NCI-H1105 (cell line): ENCODE measurements around the gene PSD.
A peak's percentile ranks its signal among the peaks of the same experiment; 100 is the strongest.
"Not testable (repeated sequence)": the region's sequence is repeated elsewhere in the genome, so short reads cannot be mapped to it uniquely, and the experiment has no call there.

Experiments
- DNase-seq: peaks from one replicate; lab custom pipeline; 2025; lab: John Stamatoyannopoulos, UW

The PSD gene

DNA sequence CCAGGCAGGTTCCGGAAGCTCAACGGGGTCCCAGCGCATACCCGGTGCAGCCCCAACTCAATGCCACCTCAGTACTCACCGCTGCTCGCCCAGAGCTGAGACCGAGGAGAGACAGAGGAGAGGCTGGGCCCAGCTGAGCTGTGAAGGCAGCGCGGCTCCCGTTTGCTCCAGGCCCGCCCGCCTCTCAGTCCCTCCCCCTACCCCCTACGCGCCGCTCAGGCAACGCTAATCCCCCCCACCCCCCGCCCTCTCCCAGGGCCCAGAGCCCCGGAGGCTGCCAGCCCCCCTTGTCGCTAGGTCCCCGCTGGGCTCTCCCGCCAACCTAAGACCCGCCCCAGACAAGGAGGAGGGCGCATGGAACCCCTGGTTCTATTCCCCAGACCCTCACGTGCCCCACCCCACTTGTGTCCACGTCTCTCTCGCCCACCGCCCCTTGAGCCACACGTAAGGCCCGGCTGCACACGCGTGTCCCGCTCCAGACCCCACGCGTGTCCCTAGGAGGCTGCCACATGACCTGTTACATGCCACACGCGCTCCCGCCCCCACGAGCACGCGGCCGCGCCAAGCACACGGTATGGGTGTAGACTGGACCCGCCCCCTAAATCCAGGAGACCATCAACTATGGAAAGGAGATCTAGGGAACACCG is at the start of gene PSD:
Gene PSD, minus strand, starts transcription at position 164 of the 647 bp plus-strand sequence. CDS start 1,747 bp downstream, outside the sequence.
- DNase-seq, result peak; percentile 50

DNA sequence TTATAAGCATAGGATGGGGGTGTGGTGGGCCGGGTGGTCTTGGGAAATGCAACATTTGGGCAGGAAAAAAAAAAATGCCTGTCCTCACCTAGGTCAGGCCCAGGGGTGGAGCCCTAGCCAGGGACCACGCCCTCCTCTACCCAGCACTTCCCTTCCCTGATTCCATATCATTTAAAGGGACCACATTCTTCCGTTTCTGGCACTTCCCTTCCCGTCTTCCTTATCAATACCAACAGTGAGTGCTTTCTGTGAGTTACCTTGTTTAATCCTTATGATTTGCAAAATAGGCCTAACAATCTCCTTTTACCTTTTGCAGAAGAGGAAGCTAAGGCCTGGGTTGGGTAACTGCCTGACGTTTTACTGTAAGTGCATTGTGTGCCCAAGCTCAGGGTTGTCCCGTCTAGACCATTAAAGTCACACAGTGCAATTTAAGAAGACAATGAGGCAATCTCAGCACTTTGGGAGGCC is 49.4 kb upstream of the PSD start:
- no peak for DNase-seq

DNA sequence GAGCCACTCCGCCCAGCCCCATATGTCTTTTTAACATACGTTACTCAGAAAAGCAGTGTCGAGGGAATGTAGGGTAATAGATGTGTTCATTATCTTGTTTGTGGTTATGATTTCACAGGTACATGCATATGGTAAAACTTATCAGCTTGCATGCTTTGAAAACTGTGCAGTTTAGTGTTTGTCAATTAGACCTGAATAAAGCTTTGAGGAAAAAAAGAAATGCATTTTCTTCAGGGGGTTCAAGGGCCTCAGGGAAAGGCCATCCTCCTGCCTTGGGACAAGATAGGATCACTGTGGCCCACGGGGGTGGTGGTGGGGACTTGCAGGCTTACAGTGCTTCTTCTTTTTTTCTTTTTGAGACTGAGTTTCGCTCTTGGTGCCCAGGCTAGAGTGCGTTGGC is 48.7 kb upstream of the PSD start:
- no peak for DNase-seq

DNA sequence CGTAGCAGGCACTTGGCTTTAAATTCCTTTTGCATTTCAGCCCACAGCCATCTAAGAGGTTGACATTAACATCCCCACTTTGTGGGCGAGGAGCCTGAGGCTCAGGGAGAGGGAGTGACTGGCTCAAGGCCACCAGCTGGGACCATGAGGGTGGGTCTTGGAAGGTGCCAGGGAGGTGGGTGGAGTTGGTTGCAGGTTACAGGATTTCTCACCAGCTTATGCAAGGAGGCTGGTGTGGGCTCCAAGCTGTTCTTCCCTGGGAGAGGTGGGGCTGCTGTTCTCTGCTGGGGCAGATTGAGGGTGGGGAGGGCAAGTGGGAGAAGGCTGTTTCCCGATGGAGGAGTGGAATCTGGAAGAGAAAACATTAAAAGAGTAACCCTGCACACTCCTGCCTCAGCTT is 46.9 kb upstream of the PSD start:
- DNase-seq, result no peak

DNA sequence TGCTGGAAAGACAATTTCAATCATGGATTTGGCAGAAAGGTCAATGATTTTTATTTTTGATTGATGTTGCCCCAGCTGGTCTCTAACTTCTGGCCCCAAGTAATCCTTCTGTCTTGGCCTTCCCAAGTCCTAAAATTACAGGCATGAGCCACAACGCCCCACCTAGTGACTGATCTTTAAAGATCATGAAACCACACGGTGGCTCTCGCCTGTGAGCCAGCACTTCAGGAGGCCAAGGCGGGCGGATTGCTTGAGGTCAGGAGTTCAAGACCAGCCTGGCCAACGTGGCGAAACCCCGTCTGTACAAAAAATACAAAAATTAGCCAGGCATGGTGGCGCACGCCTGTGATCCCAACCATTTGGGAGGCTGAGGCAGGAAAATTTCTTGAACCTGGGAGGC is 45.4 kb upstream of the PSD start:
- no peak for DNase-seq

DNA sequence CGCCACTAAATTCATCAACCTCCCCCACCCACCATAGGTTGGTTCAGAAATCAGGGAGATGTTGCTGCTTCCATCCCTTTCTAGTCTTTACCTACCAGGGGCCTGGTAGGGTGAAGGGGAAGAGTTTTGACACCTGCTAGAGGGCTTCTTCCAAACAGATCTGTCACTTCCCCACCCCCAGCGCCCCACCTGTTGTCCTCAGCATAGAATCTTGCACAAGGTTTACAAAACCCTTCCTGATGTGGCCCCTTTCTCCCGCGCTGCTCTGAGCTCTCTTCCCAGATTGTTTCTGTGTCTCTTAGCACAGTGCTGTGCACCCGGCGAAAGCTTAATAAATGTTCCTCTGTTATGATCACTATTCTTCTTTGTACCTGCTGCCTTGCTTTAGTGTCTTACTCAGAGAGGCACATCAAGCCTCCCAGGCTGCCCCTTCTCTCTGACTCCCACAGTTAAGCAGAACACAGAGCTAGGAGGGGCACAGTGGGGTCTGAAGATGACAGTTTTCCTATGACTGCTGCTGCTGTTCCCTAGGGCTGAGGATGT is 44.0 kb upstream of the PSD start:
- DNase-seq, result no peak

DNA sequence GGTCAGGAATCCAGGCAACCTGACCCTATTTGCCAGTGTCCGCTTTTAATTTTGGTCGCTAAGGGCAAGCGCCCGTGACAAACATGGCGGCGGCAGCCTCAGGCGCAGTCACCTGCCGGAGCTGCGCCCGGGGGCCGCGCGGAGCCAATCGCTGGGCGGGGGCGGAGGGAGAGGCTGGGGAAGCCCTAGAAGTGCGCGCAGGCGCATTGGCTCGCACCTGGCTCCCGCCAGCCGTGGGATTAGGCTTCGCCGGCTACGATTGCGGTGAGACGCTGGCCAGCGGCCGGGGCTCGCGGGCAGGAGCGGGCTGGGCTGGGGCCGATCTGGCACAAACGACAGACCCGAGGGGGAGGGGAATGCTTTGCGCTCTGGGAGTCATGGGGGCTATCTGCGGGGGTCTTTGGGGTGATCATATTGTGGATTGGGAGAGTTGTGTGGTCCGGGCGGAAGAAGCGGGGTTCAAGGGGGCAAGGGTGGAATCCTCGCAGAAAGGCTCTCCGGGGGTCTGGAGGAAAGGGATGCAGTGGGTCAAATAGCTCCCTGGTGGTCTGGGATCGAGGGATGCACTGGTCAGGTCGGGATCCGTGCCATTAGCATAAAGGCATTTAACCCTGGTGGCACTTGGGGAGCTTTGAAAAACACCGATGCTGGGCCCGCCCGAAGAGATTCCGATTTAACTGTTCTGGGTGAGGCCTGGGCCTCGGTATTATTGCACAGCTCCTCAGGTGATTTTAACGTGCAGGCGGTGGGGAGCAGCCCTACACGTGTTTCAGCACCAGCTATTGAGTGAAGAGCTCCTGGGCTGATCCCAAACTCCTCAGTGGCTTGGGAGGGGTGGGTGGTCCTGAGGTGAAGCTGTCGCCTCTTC is 42.8 kb upstream of the PSD start:
- DNase-seq, result peak; percentile 78

DNA sequence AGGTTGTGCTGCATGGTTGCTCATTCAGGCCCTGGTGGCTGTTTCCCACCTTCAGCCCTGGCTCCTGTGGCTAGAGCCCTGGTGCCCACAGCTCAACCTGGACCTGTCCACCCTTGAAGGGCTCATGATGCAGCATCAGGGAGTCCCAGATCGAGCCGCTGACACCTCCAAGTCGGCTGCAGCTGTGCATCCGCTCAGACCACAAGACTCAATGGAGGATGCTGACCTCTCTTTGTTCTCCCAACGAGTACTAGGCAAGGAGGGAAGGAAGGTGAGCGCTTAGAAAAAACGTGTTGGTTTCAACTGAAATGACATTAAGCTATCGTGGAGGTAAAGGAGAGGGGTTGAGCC is 42.2 kb upstream of the PSD start:
- no peak for DNase-seq

DNA sequence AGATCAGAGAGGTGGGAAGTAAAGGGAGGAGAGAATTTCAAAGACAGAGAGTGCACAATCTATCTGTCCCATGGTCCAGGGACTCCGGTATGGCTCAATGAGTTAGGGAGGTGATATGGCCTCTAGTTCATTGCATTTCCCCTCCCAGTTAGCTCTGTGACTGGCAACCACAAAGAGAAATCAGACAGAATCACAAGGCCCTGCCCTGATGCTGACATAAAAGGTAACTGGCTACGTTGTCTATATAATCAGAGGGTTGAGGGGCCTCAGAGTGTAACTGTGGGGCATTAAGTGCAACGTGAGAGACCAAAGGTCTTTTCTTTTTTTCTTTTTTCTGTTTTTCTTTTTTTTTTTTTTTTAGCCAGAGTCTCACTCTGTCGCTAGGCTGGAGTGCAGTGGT is 40.1 kb upstream of the PSD start:
- no peak for DNase-seq

DNA sequence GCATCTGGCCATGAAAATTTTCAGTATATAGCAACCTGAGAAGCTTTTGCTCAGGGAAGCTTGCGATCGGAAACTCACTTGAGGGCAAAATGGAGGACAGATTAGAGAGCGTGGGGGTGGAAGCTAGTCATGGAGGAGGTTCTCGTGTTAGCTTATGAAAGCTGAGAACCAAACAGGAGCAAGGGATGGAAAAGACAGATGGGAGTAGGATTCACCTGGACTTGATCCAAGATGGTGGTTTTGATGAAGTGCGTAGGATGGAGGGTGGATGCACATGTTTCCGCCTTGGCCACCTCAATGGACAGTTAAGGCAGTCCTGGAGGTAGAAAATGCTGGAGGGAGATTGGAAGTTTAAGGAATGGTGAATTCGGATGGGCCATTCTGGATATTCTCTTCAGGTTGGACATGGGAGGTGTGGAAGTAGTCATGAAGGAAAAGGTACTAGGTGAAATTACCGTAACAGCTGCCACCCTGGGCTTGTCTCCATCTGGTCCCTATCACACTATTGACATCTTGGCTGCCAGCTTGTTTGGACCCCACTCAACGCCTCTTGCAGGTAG is 39.1 kb upstream of the PSD start:
- no peak for DNase-seq

DNA sequence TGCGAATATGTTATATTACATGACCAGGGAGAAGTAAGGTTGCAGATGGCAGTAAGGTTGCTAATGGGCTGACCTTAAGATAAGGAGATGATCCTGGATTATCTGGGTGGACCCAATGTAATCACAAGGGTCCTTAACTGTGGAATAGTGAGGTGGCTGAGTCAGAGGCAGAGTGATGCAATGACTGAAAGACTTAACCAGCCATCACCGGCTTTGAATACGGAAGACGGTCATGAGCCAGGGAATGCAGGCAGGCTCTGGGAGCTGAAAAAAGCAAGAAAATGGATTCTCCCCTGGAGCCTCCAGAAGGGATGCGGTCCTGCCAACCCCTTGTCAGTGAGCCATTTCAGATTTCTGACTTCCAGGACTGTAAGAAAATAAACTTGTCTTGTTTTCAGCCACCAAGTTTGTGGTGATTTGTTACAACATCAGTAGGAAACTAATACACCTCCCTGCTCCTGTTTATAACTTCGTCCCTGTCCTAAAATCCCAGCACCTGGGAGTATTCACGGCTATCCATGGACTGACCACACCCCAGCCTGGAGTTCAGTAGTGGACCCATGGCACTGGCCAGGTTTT is 37.4 kb upstream of the PSD start:
- no peak for DNase-seq

DNA sequence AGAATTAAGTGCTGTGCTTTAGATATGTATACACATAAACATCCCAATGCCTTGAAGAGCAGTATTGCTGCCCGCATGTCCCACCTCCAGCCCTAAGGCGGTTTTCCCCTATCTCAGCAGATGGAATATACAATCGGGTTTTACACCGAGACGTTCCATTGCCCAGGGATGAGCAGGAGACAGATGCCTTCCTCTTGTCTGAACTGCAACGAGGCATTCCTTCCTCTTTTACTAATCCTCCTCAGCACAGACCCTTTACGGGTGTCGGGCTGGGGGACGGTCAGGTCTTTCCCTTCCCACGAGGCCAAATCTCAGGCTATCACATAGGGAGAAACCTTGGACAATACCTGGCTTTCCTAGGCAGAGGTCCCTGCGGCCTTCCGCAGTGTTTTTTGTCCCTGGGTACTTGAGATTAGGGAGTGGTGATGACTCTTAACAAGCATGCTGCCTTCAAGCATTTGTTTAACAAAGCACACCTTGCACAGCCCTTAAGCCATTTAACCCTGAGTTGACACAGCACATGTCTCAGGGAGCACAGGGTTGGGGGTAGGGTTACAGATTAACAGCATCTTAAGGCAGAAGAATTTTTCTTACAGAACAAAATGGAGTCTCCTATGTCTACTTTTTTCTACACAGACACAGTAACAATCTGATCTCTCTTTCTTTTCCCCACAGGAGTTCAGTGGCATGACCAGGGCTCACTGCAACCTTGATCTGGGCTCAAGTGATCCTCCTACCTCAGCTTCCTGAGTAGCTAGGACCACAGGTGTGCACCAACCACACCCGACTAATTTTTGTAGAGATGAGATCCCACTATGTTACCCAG is 36.3 kb upstream of the PSD start:
- DNase-seq, result not testable (repeated sequence)

DNA sequence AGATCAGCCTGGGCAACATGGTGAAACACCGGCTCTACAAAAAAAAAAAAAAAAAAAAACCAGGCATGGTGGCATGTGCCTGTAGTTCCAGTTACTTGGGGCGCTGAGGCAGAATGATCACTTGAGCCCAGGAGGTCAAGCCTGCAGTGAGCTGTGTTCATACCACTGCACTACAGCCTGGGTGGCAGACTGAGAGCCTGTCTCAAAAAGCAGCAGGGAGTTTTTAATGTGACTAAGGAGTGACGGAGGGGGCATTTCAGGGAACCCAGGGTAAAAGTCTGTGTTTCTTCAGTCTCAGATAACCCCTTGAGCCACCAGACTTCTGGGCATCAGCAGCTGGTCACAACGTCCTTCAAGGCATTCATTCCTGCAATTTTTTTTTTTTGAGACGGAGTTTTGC is 34.9 kb upstream of the PSD start:
- no peak for DNase-seq

DNA sequence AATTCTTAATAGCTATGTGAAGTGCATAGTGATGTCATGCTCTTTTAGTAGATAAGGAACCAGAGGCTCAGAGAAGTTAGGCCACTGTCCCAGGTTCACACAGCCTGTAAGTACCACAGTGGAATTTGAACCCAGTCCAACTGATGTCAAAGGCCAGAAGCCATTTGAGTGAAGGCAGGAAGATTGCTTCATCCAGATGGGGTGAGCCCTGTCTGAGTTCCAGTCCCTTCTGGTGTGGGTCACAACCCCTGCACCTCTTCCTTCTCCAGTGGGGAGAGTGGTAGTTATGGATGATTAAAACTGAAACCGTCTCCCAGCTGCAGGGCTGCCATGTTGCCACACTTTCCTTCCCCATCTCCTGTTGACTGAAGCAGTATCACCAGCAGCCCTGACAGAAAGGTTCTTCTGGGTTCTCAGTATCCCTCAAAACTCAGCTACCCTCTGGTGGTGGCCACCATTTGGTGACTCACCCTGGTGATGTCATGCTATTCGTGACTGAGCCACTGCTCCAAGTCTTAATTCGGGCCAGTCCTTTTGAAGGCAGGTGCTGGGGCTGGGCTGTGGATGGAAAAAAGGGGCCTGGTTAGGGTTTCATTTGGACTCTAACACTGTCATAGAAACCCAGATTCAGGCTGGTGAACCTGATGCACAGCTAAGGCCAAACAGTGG is 34.2 kb upstream of the PSD start:
- no peak for DNase-seq

DNA sequence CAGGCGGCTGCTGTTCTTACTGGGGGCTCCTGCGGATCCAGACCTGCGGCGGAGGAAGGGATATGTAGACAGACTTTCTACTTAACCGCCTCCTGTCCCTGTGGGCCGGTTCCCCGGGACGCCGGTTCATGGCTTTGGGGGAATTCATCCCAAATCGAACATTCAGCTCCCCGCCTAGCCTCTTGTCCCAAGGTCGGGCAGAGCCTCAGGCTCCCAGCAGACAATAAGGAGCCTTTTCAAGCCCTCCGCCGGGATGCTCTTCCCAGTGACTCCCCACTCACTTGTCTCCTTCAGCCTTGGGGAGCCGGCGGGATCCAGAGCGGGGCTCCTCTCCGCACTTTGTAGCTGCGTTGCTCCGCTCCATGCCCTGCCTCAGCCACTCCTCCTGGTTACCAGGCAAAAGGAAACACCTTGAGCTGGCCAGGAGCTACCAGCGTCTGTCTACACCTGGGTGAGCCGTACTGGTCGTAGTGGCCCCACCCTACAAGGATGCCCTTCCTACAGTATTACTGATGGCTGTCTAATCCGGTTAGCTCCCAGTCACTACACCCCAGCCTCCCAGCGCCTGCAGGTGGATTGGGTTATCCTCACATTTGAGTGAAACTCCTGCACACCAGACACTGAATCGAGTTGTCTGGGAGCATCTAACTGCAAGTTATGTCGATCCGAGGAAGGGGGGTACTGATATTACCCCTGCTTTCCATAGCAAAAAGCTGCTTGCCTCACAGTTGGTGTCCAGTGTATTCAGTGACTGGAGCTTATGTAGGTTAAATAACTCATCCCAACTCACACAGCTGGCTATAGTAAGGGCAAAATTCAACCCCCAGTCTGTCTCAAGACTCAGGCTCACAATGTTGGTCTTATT is 32.8 kb upstream of the PSD start, which contains the start of gene C10orf95:
Gene C10orf95, minus strand, starts transcription at position 439 of the 865 bp plus-strand sequence. CDS start 450 bp downstream, outside the sequence.
- no peak for DNase-seq

DNA sequence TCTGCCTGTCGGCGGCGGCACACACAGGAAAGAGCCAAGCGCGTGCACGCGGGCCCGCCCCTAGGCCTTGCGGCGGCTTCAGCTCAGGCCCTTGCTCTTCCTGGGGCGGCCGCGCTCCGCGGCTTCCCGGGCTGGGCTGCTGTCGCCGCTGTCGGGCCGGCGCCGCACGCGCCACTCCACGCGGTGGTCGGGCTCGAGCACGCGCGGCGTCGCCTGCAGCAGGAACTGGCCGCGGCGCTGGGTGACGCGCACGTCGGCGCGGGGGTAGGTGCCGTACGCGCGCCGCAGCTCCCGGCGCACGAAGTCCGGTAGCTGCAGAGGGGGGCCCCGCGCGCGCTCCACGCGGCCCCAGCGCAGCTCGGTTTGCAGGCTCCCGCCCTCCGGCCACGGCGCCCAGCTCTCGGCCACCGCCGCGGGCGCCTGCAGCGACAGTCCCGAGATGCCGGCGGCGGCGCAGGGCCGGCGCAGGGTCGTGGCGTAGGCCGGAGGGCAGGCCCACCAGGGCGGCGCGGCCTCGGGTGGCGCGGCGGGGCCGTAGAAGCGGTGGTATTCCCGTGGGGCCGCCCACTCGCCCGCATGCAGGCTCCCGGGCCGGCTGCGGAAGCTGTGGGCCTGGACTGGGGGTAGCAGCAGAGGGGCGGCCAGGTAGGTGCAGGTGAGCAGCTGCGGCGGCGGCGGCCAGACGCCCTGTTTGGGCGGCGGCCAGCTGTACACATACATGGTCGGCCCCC is 32.0 kb upstream of the PSD start:
- peak; percentile 67 for DNase-seq

DNA sequence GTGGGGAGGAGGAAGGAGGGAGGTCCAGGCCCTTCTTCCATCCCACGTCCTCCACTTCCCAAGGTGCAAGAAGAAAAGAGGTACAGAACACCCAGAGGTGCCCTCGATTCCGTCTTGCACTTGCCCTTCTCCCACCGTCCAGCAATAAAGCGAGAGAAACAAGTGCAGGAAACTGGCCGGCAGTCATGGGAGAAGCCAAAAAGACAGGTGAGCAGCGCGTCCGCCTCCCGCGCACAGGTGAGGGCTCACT is 31.5 kb upstream of the PSD start:
- no peak for DNase-seq

DNA sequence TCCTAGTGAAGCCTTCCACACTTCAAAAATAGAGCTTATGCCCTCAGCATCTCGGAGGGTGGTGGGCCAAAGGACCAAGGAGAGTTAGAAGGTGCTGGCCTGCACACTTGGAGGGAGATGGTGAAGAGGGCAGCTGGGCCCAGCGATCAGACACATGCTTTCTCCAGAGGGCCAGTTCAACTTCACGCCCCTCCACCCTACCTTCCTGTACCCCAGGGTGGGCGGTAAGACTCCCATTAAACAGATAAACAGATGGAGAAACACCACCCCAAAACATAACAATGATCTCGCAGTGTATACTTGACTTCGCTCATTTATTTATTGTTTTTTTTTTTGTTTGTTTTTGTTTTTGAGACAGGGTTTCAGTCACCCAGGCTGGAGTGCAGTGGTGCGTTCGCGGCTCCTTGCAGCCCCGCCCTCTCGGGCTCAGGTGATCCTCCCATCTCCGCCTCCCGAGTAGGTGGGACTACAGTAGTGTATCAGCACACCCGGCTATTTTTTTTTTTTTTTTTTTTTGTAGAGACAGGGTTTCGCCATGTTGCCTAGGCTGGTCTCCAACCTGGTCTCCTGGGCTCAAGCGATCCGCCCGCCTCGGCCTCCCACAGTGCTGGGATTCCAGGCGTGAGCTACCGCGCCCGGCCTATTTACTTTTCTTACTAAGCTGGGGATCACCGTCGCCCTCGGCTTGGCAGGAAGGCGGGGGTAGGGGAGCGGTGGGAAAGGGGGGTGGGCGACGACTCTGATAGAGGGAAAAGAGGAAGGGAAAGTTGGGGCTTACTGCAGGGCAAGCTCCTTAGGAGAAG is 30.9 kb upstream of the PSD start:
- peak; percentile 76 for DNase-seq

DNA sequence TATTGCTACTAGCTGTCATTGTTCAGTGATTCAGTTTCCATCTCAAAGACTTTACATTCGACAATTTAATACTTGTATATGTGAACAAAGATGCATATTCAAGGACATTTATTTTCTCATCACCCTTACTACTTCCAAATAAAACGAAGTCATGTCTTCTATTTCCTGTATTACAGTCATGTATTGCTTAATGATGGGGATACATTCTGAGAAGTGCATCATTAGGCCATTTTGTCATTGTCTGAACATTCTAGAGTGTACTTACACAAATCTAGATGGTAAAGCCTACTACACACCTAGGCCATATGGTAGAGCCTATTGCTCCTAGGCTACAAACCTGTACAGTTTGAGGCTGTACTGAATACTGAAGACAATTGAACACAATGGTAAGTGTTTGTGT is 26.3 kb upstream of the PSD start:
- no peak for DNase-seq
